OCI-M2 (cell line): ENCODE measurements around the gene PIK3C2G.

Experiments used
- DNase-seq: peaks from one replicate; lab custom pipeline; 2025; ENCODE audit not compliant: unreplicated experiment; lab: John Stamatoyannopoulos, UW

Gene PIK3C2G

DNA sequence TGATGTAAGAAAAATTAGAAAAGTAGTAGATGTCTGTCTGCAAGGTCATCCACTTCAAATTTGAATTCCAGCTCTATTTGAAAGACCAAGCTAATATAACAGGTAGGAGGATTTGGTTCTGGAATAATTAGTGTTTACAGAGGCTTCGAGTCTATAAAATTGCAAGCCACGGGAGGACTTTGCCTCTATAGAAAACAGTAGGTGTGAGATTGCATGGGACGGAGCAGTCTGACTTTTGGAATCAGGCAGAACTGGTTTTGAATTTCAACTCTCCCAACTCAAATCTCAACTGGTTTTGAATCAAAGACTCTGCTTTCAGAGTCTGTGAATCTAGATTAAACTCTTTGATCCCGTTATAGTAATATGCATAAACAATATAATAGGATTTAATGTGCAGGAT lies 82.4 kb downstream of the PIK3C2G start:
- no peak for DNase-seq

DNA sequence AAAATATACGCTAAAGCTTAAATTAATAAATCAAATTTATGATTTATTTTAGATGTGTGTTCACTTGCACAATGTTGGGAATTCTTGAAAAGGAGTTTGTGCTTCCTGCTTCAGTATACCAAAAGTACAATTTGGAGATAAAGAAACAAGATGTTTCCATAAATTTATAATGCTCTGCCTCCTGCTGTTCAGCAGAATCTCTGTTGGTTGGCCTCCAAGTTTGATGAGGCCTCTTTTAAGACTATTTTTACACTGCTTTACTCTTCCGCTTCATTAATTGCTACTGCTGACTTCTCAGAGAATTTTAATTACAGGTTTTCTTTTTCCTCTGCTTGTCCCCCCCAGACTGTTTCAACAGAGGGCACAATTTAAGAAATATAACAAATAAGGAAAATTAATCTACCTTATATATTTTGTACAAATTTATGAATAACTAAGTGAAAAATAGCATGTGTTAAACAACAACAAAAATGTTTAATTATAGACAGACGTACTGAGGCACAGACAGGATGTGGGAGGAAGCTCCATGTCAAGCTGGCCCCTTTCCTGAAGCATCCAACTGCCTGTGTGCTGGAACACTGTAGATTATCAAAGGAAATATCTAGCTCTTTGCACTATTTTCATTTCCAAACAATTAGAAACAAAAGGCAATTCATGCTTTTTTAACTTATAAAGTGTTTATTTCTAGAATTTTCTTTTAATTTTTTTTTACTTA lies 83.9 kb downstream of the PIK3C2G start:
- DNase-seq, result no peak

DNA sequence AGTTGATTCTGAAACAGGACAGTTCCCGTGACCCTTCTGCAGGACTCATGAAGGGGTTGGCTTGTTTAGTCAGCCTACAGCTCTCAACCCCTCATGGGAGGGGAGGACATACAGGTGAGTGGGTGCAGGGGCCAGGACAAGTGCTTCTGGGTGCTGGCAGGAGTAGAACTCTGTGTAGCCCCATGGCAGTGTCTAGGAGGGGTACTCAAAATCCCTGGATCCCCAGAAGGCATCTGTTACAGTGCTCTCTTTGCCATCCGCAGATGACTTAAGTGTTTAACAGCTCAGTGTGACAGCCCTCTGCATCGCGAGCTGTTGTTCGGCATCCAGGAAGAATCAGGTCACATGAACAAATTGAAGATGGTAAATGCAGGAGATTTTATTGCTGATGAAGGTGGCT lies 91.0 kb downstream of the PIK3C2G start:
- DNase-seq, result no peak

DNA sequence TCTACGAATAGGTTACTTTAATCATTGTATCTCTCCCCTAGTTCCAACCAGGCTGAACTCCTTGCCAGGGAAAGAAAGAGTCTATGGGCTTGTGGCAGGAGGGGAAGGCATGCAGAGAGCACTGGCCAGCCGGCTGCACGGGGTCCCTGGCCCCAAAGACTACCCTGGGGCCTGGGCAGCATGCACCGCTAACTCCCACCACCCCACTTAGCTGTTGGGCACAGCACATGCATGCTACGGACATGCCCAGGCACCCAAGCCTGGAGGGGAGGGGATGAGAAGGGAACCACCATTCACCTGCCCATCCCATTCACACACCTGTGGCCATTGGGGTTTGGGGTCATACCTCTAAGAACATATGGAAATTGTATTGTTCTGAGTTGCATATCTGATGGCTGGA lies 94.1 kb downstream of the PIK3C2G start:
- DNase-seq, result no peak

DNA sequence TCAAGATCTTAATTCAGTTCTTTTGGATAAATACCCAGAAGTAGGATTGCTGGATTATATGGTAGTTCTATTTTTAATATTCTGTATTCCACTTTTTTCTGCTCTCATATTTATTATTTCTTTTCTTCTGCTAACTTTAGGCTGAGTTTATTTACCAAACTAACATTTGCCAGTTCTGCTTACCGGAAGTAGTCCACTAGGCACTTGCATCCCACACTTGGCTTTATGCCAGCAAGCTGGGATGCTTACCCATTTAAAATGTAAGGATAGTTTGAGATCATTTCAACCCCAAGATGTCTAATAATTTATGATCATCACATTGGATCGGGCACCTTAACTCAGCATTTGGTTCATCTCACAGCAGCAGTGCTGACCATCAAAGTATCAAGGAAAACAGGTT lies 96.8 kb downstream of the PIK3C2G start:
- no peak for DNase-seq

DNA sequence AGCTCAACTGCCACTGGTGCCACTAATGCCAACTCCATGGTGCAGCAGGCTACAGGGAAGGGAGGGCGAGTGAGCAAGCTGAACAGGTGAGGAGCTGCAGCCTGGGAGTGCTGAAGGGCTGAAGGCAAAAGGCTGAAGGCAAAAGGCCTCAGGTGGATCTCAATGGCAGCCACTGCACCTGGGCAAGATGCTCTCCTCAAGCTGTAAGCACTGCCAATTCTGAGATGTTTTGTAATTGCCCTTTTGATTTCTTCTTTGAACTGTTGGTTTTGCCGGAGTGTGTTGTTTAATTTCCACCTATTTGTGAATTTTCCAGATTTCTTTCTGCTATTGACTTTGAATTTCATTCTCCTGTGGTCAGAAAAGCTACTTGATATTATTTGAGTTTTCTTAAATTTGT lies 97.6 kb downstream of the PIK3C2G start:
- no peak for DNase-seq

DNA sequence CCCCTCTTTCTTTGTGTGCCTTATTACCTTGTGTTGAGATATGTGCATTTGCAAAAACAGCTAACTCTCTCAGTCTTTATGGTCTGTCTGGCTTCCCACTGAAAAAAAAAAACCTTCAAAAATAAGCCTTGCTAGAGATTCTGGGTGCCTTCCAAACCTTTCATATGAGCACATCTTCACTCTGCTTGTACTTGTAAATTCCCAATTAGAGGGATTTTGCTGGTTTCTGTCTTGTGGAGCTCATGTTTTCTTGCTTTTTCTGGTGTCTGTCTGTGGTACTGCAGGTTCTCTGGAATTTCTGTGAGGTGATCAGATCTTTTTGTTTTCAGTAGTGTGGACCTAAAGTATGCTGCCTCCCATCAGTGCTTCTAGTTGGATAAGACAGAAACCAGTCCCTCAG lies 100.1 kb downstream of the PIK3C2G start:
- DNase-seq, result no peak

DNA sequence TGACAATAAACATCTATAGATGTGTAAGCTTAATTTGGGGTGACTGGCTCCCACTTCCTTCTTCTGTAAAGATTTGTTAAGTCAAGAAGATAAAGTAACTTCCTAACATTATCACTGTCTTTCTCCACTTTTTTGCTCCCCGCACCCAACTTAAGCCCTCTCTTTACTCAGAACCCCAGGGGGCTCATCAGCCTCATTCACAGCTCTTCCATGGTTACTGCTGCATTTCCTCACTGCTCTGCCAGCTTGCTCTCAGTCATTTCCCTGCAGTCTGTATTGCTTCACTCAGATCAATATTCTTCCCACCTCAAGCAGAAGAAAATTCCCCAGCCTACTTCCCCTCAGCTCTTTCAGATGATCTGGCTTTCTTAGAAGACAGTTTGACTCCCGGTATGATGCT lies 102.0 kb downstream of the PIK3C2G start:
- DNase-seq, result no peak

DNA sequence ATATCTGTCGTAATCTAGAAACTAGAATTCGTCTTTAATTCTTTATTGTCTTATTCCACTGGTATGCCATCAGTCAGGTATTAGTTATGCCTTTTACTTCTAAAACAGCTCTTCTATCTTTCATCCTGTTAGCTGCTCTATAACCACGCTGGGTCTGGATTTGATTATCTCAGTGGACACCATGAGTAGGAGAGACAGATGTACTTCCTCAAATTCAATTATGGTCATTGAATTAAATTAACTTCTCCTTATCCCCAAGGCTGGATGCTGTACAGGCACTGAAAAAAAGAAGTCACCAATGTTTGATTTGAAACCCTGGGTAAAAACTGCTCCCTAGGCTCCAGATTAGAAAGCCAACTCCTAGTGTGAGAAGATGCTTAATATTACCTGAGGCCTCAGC lies 107.3 kb downstream of the PIK3C2G start:
- no peak for DNase-seq

DNA sequence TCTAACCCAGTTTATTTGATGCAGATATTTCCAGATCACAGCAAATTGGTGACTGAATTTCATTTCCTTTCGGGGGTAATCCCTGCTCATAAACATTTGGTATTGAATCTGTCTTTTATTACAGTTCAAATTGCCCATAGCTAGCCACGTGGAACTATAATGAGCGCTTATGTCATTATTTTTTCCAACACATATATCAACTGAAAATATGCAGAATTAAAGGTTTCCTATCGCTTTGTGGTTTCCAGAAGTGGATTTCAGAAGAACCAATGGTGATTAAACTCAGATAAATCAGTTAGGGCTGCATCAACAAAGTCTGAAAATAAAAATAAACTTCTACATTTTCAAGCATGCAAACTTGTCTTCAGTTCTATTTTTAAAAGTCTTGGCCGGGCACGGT lies 111.9 kb downstream of the PIK3C2G start:
- no peak for DNase-seq

DNA sequence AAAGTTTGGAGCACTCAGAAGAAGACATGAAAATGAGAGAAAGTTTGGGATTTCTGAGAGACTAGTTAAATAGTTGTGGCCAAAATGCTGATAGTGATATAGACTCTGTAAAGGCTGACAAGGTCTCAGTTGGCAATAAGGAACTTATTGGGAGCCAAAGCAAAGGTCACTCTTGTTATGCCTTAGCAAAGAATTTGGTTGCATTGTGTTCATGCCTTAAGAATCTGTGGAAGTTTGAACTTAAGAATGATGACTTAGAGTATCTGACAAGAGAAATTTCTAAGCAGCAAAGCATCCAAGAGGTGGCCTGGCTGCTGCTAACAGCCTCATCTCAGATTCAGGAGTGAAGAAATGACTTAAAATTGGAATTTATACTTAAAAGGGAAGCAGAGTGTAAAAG lies 113.8 kb downstream of the PIK3C2G start:
- no peak for DNase-seq

DNA sequence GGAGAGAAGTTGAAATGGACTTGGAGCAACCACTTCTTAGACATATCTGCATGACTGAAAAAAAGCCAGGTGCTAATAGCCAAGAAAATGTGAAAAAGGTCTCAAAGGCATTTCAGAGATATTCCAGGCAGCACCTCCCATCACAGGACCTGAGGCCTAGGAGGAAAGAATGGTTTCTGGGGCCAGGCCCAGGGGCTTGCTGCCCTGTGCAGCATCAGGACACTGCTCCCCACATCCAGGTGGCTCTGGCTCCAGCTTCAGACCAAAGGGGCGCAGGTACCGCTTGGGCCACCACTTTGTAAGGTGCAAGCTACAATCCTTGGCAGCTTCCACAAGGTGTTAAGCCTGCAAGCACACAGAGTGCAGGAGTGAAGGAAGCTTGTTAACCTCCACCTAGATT lies 114.3 kb downstream of the PIK3C2G start:
- no peak for DNase-seq

DNA sequence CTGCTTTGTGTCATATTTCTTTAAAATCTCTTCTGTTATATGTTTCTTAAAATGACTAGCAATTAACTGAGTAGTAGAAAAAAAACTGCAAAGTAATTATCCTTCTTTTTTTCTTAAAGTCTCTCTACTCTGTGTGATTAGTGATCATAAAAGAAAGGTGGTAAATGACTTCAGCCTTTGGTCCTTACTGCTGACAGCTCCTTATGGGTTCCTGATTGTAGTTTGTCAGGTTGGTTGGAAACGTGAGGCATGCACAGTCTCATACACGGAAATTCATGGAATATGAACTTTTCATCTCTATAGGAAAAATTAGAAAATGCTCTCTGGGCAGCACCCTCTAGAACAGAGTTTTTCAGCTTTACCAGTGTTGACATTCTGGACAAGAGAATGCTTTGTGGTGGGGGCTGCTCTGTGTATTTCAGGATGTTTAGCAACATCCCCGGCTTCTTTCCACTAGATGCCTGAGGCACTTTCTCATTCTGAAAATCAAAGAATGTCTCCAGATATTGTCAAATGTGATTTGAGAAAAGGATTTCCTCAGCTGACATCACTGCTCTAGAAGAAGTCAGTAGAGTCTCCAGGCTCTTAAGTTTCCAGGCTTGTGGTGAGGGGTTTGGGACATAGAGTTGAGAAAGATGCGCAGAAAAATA lies 121.0 kb downstream of the PIK3C2G start:
- DNase-seq, result no peak

DNA sequence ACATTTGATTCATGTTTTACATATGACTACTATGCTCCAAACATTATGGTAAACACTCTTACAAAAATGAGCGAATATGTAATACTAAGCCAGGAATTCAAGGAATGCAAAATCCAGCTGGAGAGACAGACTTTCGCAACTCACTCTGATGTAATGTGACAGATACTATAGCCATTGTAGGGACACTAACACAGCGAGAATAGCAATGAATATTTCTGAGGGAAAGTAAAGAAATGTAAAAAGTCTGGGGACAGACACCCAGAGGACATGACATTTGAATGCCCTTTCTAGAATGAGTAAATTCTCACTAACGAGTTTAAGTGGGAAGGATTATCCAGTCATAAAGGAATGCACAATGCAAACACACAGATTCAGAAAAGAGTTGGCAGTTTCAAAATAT lies 121.9 kb downstream of the PIK3C2G start:
- no peak for DNase-seq

DNA sequence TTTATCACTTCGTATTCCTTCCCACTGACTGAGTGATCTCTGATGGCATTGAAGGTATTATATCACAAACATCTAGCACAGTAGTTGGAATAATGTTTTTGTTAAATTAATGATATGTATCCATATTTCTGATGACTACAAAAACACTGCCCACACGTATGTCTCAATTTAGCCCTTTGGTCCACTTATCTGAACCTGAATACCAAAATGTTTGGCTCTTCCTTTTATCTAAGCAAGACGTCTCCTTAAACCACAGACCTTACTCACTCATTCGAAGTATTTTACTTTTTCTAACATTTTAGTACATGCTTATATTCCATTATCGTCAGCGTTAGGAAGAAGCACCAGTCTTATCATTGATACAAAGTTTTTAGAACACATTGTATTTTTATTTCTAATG lies 126.4 kb downstream of the PIK3C2G start:
- DNase-seq, result no peak

DNA sequence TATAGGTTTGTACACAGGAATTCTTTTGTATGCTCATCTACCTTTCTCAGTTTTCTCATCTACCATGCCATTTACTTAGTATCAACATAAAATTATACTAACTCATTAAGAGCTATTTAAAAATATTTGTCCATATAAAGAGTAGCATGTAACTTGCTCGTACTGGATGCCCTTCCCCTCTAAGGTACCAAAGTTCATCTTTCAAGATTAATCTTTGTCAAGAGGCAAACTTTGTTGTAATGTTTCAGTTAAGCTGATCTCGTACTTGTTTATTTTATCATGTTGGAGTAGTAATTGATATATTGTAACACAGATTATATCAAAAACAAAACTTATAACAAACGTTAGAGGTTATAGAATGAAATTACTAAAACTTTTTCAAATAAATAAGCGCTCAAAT lies 128.5 kb downstream of the PIK3C2G start:
- no peak for DNase-seq

DNA sequence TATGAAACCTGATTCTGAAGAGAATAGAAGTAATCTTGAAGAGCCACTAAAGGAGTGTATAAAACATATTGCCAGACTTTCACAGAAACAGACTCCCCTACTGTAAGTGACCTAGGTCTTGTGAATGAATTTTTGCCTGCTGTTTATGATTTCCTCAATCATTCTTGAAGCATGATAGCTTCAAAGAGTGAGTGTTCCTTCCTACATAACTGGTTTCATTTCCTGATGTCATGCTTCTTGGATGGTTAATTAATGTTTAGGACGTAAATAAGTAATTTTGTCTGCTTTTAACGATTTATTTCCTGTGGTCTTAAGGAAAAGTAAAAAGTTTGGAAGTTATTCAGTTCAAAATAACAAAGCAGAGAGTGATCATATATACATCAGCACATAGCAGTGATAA lies 129.8 kb downstream of the PIK3C2G start:
- DNase-seq, result no peak

DNA sequence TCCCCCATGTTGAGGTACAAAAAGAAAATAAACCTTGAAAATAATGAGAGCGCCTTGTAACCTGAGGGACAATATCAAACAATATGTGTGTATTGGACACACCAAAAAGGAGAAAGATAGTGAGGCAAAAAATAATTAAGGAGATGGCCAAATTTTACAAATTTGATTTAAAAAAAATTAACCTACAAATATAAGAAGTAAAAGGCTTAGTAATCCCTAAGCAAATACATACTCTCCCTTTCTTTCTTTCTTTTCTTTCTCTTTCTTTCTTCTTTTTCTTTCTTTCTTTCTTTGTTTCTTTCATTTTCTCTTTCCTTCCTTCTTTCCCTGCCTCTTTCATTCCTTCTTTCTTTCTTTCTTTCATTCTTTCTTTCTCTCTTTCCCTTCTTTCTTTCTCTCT lies 133.4 kb downstream of the PIK3C2G start:
- DNase-seq, result no peak

DNA sequence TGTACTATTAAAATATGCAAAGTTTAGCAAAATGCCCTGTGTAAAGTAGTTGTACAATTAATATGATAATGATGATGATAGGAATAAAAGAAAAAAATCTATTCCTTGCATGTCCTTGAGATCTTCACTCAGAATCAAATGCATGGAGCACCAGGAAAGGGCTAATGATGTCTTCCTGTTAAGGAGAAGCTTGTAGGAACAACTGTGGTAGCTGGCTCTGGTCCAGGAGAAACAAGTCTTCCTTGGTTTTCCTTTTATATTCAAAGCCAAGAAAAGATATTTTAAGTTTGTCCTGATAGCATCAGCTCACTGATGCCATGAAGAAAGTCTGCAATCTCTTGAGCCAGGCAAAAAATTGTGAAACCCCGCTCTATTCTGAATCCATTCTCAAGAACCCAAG lies 138.9 kb downstream of the PIK3C2G start:
- no peak for DNase-seq

DNA sequence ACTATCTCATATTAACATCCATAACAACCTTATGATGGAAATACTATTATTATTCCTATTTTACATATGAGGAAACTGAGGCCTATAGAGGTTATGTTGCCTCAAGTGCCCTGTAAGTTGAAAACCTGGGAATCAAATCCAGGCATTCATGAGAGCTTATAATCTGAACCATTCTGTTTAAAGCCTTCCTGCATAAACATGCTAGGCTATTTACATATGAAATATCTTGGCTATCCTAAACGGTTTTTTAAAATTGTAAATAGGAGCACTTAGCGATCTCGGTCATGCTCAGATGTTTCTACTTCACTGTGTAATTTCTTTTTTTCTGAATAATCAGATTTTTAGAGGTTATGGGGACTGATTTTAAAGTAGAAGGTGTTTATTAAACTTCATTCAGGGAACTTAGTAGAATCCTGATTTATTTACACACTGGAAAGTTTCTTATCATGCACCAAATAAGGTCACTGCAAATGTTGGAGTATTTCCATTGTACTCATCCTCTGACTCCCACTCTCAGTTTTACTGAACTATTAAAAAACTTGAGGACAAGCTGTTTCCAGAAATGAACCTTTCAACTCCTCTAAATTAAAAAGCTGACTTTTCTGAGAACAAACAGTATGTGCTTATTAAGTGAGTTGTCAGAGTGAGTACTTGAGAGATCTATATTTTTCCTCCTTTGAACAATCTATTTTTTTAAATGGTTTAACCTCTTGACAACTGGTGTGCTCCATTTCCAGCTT lies 141.7 kb downstream of the PIK3C2G start:
- DNase-seq, result no peak

DNA sequence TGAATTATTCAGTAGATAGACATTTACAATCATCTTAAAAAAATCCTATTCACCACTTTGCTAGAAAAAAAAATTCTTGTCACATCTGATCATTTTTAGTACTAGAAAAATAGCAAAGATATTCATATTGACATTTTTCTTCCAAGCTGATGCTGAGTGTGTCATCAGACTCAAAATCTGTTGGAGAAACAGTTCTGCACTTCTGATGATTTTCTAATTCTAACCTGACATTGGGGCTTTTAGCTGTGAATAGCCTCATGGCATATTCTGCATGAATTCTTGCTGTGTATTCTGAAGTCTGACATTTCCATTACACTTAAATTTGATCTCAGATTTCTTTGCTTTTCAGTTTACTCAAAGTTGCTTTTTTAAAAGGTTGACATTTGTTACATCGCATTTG lies 150.1 kb downstream of the PIK3C2G start:
- no peak for DNase-seq

DNA sequence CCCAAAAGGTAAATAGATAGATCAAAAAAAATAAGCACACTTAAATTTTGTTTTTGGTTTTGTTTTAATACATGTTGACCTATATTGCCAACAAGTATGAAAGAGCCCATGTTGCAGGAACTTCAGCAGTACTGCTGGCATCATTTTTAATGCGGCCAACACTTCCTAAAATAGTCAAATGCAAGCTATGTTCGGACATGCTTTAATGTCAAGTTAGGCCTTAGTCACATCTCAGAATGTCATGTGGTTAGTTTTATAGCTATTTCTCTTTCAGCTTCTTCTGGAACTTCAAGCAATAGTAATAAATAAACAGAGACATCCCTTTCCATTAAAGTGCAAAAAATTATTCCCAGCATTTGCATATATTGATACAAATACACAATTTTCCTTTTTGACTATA lies 153.4 kb downstream of the PIK3C2G start:
- no peak for DNase-seq
